Stimulated activated CD4-positive, alpha-beta T cell treated with anti-CD3 and anti-CD28 coated beads, Interleukin-1b, Interleukin-23, amount 100 ng/mL, for 48 hours (primary cell): ENCODE measurements around the gene PARD3B.

ENCODE experiments used
- DNase-seq: peaks from one replicate; pipeline ENCODE4 v3.0.0-alpha.2; 2020

The PARD3B gene

DNA sequence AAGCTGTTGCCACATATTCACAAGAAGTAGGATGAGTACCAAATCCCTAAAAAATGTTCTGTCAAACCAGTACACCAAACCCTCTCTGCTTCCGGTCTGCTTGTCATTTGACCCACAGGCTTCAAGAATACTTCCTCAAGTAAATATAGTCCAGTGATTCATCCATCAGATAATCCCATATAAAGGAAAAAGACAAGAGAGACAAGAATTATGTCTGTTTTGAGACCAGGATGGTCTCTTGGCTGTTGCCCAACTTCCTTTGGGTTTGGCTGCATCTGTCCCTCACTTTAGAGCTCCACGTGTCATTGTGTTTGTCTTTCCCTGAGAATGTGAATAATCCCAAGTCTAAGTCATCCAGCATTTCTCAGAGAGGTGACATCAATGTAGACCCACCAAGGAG, 1045.5 kb downstream of the PARD3B start:
- no peak for DNase-seq

DNA sequence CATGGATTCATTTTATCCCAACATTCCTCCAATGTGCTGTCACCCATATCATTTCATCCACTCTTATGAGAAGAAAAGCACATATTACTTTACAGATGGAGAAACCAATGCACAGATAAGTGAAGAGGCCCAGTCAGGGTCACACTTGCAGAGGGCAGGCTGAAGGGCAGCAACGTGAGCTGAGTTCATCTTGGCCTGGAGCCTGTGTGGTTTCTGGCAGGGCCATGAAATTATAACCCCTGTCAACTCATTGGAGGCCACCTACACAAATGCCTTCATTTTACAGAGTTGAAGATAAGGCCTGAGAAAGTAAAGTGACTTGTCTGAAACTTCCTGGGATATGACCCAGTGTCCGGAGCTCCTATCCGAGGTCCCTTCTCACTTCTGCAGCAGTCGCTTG, 1048.6 kb downstream of the PARD3B start:
- no peak for DNase-seq

DNA sequence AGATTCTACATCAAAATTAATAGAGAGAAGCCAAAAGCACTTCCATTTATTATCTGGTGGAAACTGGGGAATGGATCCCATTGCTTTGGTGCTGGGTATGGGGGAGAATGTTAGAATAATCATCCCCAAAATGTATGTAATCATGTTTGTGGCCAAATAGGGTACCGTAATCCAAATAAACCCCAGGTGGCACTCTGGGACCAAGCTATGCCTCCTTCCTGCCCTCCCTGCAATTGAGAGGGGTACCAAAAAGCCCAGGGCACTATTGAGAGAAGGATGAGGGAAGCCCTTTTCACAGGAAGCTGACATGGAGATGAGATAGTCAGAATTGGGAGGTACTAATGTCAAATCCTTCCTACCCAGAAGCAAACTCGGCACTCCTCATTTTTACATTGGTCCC, 1051.3 kb downstream of the PARD3B start:
- DNase-seq: no peak

DNA sequence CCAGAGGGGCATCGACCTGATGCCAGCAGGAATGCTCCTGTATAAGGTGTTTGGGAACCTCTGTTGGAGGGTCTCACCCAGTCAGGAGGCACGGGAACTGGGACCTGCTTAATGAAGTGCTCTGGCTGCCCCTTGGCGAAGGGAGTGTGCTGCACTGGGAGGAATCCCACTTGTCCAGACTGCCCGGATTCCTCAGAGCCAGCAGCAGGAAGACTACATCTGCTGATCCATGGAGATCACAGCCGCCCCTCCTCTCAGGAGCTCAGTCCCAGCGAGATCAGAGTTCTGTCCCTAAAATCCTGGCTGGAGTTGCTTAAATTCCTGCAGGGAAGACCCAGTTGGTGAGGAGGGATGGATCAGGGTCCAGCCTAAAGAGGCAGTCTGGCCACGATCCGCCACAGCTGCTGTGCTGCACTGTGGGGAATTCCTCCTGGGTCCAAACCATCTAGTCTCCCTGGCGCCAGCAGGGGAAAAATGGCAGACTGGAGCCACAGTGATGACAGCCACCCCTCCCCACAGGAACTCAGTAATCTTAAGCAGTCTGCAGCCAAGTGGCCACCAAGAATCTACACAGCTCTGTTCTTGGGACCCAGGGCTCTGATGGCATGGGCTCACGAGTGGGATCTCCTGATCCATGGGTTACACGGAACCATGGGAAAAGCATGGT, 1060.5 kb downstream of the PARD3B start:
- no peak for DNase-seq

DNA sequence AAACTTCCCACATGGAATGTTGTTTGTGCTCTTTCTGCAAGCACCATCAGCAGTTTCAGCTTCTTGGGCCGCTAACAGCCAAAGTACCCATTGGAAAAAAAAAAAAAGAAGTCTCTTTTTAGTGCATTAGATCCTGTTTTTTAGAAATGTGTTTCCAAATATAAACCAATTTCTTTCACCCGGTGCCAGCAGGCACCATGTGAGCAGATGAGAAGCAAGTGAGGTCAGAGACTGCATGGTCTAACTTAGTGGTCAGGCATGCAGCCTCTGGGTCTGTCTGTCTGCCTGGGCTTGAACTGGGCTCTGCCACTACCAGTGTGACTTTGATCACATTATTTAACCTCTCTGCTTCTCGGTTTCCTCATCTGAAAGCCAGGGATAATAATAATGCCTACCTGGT, 1061.9 kb downstream of the PARD3B start:
- DNase-seq: no peak

DNA sequence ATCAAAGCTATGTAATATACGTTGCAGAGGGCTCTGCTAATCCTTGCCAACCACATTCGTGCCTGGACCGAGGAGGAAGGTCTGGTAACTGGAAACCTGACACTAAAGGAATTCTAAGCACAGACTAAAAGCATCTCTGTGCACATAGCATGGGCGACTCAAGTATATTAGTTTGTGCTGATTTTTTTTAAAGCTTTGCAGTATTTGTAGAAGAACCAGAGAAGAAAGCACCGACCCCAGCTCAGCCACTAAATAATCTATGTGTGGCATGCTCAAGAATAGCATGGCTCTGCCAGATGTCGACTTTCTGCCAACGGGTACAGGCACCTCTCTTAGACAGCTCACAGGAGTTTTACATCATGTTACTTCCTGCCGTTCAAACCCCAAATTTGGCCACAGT, 1063.8 kb downstream of the PARD3B start:
- no peak for DNase-seq

DNA sequence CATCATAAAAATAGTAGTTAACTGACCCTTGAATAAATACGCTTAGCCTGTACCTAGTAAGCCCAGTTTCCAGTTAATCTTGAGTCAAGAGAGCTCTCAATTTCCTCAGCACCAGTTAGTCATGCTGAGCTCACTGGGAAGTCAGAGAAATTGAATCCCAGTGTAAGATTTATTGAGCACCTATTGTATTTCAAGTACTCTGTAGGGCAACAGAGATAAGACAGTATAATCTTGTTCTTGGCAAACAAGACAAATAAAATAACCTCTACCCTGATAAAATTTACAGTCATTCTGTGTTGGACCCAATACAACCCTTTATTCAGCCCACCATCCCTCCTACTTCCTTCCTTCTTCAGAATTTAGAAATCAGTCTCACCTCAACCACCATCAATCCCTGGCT, 1065.2 kb downstream of the PARD3B start:
- no peak for DNase-seq

DNA sequence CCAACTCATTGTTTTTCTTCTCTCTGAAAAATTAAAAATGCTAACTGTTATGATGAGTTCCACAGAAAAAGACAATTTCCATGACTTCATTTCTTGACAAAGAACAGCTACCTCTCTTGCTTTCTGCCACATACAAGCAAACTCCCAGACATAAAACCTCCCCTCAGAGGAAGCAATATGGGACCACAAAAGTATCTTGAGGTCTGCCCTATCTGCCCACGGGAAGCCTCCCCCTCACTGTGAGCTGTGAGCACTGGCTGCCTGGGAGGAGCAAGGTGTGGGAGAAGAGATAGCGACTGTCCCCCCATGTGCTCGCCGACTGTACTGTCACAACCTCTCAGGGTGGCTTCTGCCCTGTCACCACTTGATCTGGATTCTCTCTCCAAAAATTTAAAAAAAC, 1067.4 kb downstream of the PARD3B start:
- peak; percentile 62 for DNase-seq

DNA sequence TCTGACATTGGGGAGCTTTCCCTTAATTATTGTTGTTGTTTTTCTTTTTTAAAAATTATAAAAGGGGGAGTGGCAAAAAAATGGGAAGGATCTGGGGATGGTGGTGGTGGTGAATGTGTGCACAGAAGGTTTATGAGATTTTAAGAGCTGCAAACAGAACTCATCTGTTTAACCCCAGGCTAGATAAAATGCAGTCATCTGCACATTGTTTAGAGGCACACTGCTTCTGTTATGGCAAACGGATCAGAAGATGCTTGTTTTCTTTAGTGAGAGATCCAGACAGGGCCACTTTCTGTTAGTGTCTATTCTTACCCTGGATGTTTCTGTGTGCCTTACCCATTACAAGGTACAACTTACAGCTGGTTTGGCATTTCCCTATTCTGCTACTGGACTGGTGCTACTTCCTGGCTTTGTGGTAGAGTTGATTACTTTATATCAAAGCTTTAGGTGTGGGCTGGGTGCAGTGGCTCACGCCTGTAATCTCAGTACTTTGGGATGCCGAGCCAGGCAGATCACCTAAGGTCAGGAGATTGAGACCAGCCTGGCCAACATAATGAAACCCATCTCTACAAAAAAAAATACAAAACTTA, 1068.8 kb downstream of the PARD3B start:
- DNase-seq: no peak

DNA sequence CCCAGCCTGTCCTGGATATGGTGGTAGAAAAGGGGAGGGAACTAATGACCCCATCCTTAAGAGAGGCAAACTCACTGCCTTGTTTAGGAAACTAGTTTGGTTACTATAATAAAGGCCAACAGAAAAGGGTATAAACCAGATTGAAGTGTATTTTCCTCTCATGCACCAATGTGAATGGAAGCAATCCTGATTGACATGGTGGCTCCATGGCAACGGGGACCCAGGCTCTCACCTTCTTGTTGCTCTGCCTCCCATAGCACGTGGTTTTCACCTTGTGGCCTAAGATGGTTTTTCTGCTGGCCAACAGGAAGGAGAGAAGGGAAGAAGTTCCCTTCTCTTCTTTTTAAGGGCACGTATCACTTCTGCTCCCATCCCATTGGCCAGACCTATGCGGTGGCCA, 1069.7 kb downstream of the PARD3B start:
- DNase-seq: no peak

DNA sequence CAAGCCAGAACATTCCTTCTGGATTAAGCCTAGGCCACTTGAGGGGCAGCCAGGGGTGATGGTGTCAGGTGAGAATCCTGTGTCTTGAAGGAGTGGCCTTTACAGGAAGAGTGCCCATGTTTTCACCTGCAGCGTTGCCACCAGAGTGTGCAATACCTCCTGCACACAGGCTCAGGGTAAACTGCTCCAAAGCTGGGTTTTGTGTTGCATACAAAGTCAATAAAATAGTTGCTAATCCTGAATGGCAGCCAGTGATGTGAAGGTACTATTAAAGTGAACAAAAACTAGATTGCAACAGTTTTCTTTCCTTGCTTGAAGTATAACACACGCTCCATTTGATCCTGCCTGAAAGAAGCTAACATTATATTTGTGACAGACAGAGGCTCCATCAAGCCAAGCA, 1072.6 kb downstream of the PARD3B start:
- no peak for DNase-seq

DNA sequence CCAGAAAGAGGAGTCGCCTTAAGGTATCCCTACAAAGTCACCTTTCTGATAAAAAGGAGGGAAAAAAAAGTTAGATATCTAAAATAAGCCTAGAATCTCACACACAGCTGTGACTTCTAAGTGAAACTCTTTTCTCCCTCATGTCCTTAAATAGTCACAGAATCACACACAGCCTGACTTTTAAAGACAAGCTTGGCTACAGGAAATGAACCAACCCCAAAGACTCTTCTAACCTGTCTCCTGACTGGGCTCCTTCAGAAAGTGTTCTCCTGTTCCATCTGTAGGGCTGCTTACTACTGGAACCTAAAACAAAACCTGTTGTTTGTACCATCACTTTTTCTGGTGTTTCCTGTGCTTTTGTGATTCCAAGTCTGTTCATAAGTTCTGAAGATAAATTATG, 1074.3 kb downstream of the PARD3B start:
- DNase-seq: no peak

DNA sequence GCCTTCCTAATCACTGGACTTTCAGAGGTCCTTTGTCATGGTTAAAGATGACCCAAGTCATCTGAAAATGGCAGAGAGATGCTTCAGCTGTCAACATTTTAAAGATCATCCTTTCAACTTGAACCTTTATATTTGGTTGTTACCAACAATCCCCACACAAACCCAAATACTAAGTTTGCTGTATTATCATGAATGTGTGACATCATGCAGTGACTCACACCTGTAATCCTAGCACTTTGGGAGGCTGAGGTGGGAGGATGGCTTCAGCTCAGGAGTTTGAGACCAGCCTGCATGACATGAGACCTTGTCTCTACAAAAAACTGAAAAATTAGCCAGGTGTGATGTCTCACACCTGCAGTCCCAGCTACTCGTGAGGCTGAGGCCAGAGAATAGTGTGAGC, 1081.8 kb downstream of the PARD3B start:
- no peak for DNase-seq

DNA sequence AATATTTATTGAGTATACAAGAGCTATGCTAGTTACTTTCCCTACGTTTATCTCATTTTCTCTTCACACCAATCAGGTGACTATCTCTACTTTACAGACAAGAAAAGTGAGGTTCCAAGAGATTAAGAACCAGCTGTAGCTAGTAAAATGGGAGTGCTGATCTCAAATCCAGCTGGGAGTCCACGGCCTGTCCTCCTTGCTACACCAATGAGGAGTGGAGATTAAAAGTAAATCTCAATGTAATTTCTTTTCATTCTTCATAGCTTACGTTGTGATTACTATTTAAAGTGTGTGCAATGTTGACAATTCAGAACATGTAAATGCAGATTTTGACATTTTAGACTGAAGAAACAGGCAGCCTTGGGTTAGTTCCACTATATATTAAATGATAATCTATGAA, 1083.1 kb downstream of the PARD3B start:
- DNase-seq: no peak

DNA sequence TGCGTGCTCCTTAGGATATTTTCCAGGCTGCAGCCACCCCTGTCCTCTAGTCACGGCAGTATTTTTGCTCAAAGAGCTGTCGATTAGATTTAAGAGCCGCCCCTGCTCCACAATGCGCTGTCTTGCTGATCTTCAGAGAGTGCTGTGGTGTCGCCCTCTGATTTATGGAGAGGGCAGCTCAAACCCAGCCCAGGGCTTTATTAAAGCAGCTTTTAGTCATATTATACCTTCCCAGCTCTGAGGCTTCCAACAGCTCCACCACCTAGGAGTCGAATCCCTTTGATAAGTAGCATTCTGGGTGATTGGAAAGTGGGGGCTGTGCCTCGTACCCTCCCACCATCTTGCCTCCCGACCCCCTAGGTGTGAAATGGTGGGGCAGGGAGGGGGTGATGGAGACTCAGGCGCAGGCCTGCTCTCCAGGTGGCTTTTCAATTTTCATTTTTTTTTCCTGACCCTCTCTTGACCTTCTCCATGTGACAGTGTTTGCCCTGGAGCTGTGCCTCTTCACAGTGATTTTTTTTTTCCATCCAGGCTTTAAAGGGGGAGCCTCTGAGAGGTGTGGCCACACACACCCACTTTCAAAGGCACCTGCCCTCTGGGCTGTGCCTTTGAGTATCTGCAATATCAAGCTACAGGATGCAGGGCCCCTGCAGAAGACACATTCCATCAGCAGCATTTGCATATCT, 1084.0 kb downstream of the PARD3B start:
- no peak for DNase-seq

DNA sequence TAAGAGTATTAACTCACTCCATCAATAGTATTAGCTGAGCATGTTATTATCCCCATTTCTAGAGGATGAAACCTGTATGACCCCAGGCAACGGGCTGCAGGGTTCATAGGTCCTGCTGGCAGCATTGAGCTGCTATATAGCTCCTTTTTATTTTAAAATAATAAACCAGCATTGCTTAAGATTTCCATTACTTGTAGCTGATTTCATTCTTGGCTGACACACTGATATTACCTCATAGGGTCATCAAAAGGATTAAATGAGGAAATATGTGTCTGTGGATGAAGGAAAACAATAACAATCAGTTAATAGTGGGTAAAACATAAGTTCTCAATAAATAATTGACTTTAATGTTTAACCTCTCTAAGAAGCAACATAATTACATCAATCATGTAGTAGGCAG, 1088.7 kb downstream of the PARD3B start:
- DNase-seq: no peak

DNA sequence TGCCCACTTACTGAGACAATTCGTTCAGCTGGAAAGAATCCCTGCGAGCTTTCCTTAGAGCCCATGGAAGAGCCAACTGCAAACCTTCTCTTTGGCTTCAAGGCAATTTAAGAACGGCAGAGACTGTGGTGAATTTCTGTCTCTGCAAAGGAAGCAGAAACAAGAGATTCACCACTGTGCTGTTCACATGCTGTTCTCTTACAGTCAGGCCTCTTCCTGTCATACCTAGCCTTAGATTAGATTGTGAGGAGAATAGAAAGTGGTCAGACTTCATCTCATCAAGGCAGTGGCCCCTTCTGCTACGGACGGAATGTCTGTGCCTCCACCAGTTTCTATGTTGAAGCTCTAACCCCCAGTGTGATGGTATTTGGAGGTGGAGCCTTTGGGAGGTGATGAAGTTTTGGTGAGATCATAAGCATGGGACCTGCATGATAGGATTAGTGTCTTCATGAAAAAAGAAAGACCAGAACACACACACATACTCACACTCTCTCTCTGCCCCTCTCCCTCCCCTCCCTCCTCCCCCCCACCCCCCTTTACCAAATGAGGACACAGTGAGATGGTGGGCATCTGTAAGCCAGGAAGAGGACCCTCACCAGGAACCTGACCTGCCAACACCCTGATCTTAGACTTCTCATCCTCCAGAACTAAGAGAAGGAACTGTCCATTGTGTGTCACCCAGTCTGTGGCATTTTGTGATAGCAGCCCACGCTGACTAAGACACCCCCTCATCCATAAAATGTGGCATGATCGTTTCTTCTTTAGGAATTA, 1091.5 kb downstream of the PARD3B start:
- DNase-seq: no peak

DNA sequence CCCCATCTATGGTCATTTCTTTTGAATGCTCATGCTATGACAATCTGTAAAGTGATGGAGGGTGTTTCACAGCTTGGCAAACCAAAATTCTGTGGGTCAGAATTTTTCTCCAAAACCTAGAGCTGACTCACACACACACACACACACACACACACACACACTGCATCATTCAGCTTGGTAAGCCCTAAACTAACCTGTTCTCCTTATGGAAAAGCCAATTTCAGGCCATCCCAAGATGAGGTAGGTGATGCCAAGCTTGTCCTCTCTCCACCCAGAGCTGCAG, 1092.0 kb downstream of the PARD3B start:
- DNase-seq: no peak

DNA sequence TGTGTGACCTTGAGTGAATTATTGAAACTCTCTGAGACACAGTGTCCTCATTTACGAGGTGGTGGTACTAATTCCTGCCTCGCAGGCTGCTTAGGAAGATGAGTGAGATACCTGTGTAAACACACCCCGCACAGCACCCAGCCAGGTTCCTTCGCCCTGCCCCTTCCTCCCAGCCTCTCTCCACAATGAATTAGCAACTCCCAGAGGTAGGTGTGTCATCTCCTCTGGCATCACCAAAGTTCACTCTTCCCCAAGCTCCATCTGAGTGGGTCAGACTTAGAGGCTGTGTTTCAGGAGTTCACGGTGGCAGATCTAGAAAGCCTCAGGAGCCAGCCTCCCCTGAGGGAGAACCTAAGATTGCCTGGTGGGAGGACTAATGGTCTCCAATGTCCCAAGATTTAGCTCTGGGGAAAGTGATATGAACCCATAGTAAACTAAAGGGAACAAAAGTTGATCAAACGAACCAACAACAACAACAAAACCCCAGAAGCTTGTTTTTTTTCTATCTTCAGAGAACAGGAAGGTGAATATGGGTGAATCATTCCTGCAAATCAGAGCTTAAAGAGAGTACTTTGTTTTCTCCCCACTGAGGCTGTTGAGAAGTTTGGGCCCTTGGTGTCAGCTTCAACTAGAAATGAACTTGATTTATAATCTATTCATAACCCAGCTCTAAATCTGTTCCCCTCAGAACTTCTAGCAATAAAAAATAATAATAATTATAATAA, 1092.7 kb downstream of the PARD3B start:
- no peak for DNase-seq

DNA sequence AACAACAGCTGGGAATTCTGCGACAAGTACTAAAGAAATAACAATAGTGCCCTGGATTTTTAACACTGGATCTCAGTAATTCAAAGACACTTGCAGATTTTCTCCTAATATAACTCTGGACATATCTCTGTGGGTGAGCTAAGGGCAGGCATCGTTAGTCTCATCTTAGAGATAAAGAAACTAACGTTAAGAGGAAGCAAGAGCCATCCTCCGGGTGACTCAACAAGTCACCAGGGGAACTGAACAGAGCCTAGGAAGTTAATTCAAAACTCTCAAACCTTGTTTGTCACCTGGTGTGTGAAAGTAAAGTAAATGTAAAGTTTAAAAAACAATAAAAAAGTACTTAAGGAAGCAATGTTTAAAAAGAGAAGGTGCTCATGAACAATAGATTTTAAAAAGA, 1095.4 kb downstream of the PARD3B start:
- DNase-seq: no peak

DNA sequence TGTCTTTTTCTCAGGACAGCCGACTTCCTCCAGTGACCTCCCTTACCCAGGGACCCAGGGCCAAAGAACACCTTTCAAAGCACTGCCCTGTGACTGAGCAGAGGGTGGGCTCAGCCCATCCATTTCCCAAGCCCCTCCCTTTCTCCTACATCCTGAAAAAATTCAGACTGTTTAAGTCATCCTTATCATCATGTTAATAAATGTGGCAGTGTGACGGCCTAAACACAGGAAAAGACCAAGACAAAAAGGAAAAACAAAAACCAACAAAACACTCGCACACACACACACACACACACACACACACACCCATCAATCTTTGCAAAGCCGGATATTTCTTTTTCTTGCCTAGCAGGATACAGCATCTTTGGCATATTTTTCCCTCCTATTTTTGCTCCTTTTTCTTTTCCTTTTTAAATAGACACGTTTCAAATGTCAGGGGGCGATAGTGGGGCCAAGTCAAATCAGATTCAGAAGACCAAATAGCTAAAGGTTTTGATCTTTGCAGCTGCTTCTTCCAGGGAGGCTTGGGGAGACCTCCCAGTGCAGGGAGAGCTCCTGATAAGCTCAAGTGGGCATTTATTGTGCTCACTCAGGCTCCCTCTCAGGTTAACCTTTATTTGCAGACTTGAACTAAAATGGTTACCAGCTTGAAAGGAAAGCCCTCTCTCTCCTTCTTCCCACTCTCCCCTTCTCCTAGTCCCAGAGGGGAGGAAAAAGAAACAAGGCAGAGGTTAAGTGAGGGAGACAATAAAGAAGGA, 1097.5 kb downstream of the PARD3B start:
- no peak for DNase-seq

DNA sequence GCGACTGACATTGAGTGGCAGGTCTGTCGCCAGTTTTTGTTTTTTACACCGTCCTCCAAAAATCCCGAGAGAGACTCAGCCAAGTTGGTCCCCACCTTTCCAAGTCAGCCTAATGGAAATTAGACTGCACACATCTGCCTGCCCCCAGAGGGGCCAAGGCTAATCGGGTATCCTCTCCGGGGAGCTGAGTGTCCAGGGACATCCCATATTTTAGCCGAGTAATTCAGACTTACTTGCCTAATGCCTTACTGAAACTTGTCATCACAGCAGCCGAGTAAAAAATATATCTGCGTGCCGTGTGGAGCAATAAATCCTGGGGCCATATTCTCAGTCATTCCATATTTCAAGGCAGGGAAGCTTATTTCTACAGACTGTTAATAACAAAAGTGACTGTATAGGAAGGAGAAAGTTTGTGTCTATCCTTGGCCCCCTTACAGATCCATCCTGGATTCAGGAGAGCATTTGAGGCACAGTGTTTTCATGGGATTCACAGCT, 1098.2 kb downstream of the PARD3B start:
- DNase-seq: no peak
